Globus pallidus (tissue), 1 donor: ENCODE data around the gene ZC2HC1B.

Source experiments
- DNase-seq: peaks from one replicate; pipeline ENCODE4 v3.0.0-alpha.2; 2015; ENCODE audit warnings: low spot score

ZC2HC1B gene

DNA sequence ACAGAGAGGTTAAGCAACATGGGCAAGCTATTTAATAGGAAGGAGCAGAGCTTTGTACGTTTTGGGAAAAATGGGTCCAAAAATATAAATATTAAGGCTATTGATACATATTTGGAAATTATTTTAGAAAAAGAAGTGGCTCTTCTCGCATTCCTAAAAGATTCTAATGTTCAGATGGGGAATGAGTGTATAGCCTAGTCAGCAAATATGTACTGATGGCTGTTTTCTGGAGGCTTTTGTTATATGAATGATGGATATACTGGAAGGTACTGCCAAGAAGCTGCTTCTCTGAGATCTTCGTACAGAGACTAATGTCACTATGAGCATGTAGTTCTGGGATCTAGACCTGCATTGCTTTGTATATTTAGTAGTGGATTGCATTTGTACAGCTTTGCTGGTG, 72.1 kb downstream of the ZC2HC1B start:
- DNase-seq: no peak

DNA sequence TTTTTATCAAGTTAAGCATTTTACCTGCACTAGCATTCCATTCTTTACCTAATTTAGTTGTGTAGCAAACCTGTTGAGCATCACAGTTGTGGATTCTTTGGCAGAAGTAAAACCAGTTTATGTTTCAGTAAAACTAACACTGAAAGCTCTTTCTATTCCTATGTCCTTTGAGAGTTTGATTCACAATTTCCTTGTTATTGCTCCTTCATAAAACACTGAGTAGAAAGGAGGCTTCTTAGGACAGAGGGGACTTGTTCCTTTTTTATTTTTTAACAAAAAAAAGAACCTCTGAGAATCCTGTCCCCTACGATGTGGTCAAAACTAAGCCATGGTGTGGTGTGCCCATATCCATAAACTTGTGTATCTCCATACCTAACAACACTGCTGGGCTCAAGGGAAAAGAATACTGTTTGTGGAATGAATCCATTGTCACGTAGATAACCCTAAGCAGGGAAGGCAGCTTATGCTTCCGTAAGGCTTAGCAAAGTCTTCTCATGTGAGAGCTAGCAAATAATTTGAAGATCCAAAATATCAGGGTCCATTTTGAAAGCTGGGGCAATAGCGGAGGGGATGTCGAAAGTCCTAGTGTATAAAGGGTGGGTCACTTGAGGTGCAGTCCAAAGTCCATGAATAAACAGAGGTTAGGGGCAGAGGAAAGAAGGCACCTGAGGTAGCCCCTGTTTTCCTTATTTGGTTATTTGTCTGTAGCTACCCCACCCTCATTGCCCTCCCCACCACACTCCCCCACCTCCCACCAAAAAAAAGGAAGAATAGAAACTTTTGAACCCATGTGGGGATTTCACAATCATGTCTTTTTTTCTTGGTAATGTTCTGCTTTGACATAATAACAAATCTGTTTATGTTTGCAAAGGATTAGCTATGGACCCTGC, 72.7 kb downstream of the ZC2HC1B start:
- no peak for DNase-seq

DNA sequence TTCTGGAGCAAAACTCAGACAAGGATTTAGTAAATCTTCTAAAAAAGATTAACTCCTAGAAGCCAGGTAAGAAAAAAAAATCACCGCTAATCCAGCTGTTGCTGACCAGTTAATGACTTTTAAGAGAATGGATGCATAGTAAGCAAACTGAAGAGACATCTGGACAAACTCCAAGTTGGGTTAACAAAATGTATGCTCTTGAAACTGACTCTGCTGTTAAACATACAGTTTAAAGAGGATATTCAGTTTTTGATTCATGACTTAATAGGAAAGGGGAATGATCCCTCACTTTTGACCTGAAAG, 73.3 kb downstream of the ZC2HC1B start:
- DNase-seq: no peak

DNA sequence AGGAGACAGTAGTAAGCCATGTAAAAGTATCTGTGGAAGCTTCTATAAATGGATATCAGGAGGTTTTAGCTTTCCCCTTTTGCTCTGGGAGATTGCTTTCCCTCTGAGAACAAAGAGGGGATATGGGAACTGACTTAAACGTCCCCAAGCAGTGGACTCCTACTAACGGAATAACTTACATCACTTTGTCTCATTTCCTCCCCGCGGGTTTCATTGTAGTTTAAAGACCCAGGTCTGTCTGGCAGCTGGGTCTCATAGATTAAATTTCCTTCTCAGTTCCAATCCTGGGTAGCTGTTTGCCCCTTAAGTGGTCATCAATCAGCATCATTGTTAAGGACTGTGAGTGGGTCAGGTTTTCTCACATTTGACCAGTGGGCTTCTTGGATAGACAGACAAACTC, 75.1 kb downstream of the ZC2HC1B start:
- DNase-seq: no peak

DNA sequence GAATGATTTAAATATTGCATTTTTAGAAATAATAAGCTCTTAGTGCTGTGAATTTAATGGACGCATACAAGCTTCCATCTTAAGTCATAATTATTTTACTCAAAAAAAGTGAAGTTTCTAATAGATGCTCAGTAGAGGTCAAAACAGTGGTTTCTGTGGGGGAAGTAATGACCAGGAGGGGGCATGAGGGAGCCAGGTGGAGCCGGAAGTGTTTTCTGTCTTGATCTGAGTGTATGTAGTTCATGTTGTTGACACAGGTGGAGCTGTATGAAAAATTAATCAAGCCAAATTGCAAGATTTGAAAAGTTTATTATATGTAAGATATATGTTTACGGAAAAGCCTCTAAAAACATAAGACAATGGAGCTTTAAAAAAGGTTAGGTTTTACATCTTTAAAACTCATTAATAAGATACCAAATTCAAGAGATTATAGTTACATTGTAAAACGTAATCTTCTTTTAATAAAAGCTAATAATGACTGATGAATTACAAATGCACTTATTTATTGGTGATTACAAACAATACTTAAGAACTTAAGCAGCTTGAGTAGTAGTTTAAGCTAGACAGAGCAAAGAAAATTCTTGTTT, 75.8 kb downstream of the ZC2HC1B start:
- DNase-seq: no peak

DNA sequence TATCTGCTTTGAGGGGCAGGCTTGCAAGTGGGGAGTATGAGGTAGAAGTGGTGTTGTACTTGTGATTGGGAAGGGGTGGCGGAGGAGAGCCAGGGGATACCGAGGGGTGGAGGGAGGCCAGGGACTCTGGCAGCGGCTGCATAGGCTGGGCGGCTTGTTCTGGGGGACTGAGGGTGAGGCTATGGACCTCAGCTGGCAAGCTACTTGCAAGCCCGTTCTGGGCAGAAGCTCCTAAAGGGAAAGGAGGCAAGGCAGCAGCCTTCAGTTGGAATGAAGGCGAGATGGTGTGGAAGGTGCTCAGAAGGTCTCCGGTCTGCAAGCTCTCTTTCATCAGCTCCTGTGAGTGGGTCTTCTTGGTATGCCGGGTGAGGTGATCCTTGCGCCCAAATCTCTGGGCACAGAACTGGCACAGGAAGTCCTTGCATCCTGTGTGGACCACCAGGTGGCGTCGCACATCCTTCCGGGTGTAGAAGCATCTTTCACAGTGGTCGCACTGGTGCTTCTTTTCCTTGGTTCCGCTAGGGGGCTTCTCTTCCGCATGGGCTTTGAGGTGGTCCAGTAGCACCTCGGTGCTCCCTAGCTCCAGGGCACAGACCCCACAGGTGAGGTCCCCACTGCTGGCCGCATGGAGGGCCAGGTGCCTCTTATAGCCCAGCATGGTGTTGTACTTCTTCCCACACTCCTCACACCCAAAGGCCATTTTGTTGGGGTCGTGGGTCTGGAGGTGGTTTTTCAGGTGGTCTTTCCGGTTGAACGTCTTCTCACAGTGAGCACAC, 77.8 kb downstream of the ZC2HC1B start:
- DNase-seq: peak; percentile 11

DNA sequence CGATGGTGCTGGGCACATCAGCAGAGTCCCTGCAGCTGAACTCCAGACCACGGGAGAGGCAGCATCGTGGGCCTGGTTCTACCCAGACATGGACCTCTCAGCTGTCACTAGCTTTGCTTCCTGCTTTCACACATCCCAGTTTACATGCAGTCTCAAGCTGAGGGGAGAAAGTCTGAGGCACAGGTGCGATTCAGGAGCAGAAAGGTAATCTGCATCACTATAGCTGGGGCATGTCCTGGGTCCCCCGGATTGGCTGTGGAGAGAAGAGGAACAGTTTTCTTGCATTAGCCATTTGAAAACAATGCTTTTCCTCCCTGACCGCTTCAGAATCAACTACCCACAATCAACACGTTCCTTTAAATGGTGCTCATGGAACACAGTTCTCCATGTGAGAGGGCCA, 83.9 kb downstream of the ZC2HC1B start:
- no peak for DNase-seq

DNA sequence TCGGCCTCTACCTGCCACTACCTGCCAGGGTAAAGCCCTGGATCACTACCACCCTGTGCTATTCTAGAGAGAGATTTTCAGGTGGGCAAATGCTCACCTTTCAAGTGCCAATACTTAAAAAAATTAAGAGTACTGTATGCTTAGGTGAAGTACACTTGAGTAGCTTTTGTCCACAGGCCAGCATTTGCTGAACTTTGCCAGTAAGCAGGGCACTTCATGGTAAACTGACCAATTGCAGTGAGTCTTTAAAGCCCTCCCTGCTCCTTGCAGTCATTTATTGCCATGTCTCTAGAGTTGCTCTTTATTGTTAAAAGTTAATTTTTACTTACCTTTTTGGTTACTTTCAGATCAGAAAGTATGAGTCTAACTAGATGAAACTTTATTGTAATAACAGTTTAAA, 85.3 kb downstream of the ZC2HC1B start:
- no peak for DNase-seq

DNA sequence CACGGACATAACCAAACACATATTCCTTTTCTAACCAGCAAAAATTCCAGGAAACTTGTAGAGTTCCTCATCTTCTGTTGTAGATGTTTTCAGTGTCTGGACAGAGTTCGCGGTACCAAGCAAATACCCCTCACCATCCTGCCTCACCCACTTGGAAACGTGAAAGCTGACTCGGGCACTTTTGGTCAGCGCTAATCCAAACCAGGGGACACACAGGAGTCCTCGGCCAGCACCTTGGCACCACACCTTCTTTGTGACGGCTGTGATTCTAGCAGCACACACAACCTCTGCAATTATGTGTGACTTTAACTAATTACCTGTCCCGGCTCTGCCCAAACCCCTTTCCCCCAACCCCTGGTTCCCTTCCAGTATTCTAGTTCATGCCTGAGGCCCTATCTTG, 85.7 kb downstream of the ZC2HC1B start:
- DNase-seq: no peak

DNA sequence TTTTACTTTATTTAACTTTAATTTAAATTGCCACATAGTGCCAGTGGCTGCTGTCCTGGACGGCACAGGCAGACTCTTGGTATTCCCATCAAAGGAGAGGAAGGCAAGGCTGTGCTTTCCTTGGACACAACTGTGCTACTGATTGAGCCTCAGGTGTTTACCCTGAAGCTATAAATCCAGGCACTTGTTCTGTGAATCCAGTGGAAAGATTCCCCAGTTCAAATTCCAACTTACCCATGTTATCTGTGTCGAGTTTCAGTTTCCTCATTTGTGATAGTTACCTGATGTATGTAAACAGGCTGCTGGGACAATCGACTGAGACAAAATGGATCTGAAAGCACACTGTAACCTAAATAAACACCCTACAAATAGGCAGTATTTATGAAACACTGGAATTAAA, 86.6 kb downstream of the ZC2HC1B start:
- DNase-seq: no peak

DNA sequence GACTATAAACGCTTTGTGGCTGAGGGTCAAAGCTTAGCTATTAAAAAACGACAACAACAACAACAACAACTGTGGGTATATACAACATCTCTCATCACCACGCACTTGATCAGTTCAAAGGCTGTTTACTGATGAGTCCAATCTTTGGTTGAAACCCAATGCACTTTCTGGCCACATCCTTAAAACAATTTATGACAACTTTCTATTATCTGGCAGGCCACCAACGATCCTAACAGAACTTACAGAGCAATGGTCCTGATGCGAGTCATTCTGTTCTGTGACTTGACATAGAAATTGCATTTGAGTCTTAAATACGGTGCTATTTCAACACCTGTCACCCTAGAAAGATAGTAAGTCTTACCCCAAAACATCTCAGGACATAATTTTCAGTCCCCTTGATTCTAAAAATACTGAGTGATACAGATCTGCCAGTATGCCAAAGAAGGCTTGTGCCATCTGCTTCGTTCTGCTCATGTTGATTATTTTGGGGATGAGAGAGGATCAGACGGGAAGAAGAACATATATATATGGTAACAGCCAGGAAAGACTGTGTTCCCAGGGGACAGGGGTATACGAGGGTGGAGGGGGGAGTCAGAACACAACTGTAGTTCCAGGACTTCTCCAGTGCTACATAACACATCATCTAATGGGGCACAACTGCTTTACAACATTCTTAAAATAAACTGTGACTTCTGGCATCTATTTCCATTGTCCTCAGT, 87.9 kb downstream of the ZC2HC1B start:
- DNase-seq: no peak

DNA sequence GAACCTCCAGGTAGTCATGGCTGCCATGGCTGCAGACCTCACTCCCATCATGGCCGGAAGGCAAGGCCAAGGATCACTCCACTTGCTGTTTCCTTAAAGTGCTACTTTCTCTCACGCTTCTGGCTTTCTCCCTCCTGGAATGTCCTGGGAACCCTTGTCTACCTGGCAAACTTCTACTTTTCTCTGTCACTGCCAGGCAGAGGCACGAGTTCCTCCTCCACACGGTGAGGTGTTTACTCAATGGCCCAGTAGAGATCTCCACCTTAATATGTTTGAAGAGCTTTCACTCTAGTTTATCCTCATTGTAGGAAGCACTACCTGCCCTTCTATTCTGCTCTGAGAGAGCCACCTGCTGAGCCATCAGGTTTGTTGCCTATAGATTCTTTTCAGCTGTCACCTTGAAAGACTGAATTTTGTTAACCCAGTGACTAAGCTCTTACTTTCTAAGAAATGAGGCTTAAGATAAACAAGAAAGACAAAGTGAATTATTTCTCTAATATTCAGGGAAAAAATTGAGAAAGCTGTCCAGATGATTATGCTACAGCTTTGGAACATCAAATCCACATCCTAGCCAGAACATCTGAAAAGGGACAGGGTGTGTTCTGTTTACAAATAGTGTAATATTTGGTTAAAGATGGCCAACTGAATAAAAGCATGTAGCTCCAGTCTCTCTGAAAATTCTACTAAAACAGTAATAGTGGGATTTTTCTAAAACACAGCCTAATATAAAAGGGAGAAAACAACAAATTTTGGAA, 88.8 kb downstream of the ZC2HC1B start:
- DNase-seq: no peak

DNA sequence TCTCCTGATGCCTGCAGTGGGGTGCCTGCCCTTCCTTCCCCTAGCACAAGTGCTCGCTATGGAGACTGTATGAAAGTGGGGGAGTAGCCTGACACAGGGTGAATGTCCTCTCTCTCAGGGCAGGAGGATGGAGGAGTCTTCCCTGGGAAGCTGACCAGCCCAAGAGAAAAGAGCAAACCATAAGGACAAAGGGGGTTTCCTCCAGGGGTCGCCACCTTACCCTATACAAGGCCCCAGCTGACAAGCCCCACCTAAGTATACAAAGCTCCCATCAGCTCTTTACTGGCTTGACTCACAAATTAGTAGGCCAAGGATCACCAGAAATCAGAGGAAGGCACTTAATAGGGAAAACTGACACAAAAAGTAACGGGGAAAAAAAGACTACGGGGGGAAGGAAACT, 89.6 kb downstream of the ZC2HC1B start:
- no peak for DNase-seq

DNA sequence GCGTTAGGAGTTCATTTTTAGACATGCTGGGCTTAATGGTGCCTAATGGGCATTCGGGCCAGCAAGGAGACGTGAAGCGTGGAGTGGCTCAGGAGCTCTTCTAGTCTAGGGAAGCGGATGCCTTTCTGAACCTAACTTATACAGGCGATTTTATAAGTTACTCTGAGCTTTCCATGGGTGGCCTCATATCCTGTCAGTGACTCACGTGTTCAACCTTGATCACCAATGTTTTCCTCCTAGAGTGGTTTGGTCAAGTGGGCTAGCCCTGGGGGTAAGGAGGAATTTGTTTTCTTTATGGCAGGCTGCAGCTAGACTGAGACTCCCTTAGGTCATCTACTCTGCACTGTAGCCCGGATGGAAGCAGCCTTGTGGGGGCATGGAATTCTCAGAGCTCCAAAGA, 91.7 kb downstream of the ZC2HC1B start:
- DNase-seq: no peak

DNA sequence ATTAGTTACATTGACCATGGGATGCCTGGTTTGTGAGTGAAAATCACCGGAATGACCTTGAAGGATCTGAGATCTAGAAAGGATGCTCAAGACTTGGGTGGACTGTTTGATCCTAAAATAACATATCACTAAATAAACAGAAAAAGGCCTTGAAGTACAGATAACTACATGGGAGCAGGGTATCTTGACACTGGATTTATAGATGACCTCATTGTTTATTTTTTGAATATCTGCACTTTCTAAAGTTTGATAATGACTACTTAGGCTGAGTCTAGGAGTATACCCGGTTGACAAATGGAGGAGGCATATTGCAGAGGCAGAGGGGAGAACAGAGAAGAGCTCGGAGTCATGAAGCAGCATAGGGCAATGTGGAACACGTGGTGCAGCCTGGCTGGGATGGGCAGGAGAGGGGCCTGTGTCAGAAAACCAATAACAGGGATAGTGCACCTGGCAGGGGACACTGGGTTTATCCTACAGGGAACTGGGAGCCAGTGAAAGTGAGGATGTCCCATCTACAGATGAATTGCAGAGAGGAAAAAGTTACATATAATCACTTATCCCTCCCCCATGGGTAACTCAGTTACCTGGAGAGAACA, 93.5 kb downstream of the ZC2HC1B start:
- DNase-seq: no peak

DNA sequence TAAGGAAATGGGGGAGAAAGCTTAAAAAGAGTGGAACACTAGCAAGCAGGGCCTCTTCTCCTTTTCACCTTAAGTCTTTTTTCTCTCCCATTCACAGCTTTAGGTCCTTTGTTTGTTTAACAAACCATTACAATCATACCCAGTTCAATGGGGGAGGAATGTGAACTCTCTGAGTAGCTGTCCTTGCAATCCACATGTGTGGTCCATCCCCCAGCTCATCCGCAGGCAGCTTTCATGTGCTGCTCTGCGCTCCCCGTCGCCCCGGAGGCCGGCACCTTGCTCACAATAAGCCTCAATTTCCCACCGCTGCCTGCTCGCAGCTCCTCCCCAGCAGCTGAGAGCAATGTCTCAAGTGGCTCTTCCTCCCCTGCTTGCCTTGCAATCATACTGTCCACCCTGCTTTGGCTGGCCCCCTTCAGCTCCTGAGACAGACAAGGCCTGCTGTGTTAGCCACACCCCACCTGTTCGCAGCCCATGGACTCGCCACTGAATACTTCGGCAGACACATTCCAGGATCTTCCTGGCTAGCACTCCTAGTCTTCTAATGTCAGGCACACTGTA, 94.6 kb downstream of the ZC2HC1B start:
- DNase-seq: no peak

DNA sequence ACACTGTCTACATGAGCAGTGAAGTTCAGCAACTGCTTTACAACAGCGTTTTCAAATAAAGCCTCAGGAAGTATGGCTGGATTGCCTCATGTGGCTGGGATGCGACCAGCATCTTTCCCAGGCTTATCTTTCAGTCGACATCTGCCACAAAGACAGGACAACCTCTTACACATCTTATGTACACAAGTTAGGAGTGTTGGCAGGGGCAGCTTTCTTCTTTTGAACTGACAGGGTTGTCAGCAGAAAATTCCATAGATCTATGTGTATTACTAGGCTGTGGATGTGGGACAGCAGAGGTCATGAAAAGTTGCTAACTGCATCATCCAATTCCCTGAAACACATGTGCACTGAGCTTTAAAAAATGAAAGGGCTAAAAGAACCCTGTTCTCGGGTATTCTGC, 95.7 kb downstream of the ZC2HC1B start:
- no peak for DNase-seq

DNA sequence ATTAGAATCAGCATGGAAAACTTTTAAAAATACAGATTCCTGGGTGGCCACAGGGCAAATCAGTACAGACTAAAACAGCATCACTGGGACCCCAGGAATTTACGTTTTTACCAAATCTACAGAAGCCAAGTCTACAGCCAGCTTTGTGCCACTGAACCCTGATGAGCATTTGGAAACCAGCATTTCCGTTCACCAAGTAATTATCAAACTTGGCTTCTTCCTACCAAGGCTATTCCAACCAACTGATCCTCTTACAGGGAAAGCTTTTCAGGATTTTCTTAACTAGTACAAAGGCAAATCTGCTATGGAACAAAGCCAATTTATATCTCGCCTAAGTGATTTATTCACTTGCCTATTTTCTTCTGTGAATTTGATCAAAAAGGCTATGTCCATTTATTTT, 96.8 kb downstream of the ZC2HC1B start:
- no peak for DNase-seq

DNA sequence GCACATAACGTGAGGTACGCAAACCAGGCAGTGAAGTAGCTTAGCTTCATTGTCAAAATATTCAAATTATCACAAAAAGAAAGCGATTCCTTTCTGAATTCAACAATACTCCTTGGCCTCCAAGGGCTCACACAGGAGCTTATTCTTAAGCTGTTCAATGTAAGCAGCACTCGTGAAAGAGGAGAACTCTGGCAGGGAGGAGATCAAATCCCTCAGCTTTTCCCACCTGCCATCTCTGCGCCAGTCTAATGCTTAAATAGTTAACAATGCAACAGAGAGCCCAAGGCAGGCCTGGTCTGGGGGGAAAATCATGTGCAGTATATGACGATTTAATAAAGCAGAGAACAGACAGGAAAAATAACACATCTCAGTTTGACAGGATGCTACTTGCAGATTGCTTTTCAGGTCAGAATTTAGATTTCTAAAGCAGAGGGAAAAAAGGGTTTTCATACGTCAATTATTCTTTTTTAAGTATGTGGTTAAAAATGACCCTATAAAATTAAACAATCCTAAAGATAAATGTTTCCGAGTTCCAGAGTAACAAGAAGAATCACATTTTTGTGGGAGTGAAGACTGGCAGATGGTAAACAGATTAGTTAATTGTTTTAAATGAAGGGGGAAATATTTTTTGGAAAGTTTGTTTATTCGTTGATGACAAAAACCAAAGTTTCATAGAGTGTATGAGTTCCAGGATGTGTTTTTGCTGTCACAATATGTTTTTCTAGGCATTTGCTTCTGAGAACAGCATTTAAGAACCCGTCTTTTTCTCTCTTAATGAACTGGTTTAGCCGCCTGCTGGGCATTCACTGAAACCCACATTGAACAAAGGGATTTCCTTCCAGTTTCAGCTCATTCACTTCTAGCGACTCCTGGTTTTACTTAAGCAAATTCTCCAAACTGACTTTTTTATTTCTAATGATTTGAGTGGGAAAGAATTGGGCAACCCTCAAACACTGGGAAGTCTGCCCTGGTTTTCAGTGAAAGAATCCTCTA, 97.9 kb downstream of the ZC2HC1B start:
- DNase-seq: peak; percentile 11
